ENCODE data around the gene HOXB6.

DNA sequence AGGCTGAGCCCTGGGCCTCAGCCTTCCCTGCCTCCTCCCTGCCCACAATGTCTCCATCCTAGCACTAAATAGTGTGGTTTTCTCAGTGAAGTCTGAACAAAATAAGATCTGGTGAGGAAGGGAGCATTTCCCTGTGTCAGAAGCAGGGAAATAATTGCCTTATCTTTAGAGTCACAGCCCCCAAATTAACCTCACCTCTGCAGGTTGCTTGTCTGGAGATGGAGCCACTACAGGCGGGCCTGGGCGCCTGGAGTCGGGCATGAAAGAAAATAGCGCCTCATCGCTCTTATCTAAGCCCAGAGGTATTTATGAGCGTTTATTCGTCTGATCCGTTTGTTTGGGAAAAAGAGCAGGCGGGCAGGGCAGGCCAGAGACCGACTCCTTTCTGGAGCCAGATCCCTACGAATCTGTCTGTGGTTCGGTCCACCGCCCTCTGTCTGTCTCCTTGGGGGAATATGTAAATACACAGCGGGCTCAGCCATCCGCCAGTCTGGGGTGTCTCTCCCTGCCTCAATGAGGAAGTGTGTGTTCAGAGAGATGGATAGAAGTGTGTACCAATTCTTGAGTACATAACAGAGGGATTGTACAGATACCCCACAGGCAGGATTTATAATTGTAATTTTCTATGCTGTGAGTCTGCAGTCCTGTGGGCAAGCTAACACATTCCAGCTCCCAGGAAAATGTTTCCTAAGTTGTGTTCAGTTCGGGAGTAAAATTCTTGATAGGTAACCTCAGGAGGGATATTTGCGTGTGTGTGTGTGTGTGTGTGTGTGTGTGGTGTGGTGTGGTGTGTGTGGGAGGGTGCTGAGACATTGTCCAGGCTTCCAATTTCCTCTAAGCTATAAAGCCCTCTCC lies 4.3 kb downstream of the HOXB6 start:
- TF ChIP-seq POLR2A (IDR thresholded peaks at IDR 0.05): no peak
- TF ChIP-seq, protein P1, sequence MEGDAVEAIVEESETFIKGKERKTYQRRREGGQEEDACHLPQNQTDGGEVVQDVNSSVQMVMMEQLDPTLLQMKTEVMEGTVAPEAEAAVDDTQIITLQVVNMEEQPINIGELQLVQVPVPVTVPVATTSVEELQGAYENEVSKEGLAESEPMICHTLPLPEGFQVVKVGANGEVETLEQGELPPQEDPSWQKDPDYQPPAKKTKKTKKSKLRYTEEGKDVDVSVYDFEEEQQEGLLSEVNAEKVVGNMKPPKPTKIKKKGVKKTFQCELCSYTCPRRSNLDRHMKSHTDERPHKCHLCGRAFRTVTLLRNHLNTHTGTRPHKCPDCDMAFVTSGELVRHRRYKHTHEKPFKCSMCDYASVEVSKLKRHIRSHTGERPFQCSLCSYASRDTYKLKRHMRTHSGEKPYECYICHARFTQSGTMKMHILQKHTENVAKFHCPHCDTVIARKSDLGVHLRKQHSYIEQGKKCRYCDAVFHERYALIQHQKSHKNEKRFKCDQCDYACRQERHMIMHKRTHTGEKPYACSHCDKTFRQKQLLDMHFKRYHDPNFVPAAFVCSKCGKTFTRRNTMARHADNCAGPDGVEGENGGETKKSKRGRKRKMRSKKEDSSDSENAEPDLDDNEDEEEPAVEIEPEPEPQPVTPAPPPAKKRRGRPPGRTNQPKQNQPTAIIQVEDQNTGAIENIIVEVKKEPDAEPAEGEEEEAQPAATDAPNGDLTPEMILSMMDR (IDR thresholded peaks at IDR 0.05): no peak

Measured in upper lobe of left lung (tissue), 4 donors.